SIG-M5 treated with dmso at 0.1 percent for 504 hours (cell line): Measurements from ENCODE around the gene TRIM49D1.
"Not testable (repeated sequence)": the region's sequence is repeated elsewhere in the genome, so short reads cannot be mapped to it uniquely, and the experiment has no call there.

Experiments used
- DNase-seq: peaks from one replicate; lab custom pipeline; 2025; ENCODE audit not compliant: unreplicated experiment; lab: John Stamatoyannopoulos, UW

Gene TRIM49D1

GRCh38 chr11:89922195-89922660 is at the start of gene TRIM49D1:
Gene TRIM49D1 (minus strand): TSS chr11:89922245. CDS start chr11:89917710, 4,535 bp downstream.
- DNase-seq, result no peak

GRCh38 chr11:89965737-89966136 is 43.7 kb upstream of the TRIM49D1 start, which contains the start of gene TRIM64:
Gene TRIM64 (plus strand): TSS chr11:89966037. CDS start chr11:89968504, 2,467 bp downstream.
- DNase-seq, result not testable (repeated sequence)

DNA sequence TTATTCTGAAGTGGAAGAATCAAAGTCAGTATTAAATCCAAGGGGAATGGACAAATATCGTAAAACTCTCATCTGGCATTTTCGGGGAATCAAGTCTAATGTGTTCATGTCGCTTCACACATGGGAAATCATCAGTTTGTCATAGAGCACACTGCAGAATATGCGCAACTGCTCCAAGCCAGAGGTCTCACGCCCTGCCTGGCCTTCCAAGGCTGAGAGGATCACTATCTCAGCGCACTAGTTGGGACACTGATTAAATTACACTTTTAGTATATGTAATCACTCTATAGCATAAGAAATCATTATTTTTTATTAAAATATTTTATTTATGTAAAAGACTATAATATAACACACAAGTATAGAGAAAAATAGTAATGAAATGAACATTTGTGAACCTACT is 38.8 kb upstream of the TRIM49D1 start:
- not testable (repeated sequence) for DNase-seq

GRCh38 chr11:89923764-89924163 is 1.7 kb upstream of the TRIM49D1 start, which contains the start of gene TRIM49D2:
Gene TRIM49D2 (plus strand): TSS chr11:89924064. CDS start chr11:89926762, 2,698 bp downstream.
- not testable (repeated sequence) for DNase-seq

DNA sequence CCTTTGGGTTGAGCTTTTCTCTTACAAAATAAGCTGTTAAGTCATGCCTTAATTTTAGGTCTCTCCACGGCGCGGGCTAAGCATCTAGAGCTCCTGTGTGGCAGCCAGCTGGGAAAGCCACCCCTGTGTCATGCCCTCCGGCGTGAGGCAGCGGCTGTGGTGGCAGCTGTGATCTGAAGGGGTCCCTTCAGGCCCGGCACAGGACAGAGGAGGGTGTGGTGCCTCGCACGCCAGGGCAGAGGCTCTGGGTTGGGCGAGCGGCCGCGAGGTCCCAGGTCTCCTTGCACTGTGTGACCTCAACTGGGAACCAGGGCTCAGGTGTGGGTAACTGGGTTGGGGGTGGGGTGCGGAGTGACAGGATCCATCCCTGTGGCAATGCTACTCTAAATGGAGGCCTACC is 21.2 kb downstream of the TRIM49D1 start:
- not testable (repeated sequence) for DNase-seq

DNA sequence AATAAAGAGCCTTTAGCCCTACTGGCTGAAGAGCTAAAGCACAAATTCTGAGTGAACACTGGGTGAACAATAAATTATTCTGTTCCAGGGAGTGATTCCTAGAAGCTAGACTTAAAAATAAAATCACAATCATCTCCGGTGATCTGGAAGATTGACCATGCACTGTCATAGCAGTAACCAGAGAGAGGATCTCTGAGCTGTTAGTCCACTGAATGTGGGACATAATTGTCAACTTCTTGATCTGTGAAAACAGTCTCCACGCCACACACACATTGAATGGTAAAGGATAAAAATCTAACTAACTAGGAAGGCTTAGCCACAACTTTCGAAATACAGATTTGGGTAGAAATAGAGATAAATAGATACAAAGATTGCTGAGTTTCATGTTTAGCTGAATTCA is 28.8 kb downstream of the TRIM49D1 start:
- DNase-seq, result not testable (repeated sequence)

GRCh38 chr11:89877511-89877910 is 44.5 kb downstream of the TRIM49D1 start:
- not testable (repeated sequence) for DNase-seq

DNA sequence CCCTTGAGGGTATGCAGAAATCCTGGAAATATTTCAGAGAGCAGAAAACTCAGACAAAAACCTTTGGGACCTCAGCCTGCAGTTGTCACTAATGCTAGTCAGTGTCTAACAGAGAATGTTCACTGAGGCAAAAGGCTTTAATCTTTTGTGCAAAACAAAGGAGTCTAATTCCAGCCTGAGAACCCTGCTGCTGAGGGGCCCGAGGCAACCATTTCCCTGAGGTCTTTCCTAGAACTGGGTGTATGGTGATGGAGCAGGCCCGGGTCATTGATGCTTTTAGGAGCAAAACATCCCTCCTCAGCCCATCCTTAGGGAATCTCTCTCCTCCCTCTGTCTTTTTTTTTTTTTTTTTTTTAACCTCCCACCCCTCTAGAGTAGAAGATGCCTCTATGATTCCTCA is 49.5 kb downstream of the TRIM49D1 start:
- not testable (repeated sequence) for DNase-seq

DNA sequence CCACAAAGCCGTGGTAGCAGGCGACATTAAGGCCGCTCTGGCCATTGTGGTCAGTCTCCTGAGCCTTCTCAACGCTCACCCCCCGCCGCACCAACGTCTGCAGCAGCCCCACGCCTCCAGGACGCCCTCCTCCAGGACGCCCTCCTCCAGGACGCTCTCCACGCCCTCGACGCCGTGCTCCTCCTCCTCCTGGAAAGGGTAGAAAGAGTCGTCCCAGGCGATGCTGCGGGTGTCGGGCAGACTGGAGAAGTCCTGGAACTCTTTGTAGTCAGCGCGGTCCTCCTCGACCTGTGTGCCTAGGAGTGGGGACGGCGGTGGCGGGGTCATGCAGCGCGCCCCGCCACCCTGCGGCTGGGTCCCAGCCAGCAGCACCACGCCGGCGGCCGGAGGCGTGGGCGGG is 56.8 kb downstream of the TRIM49D1 start:
- DNase-seq, result not testable (repeated sequence)

DNA sequence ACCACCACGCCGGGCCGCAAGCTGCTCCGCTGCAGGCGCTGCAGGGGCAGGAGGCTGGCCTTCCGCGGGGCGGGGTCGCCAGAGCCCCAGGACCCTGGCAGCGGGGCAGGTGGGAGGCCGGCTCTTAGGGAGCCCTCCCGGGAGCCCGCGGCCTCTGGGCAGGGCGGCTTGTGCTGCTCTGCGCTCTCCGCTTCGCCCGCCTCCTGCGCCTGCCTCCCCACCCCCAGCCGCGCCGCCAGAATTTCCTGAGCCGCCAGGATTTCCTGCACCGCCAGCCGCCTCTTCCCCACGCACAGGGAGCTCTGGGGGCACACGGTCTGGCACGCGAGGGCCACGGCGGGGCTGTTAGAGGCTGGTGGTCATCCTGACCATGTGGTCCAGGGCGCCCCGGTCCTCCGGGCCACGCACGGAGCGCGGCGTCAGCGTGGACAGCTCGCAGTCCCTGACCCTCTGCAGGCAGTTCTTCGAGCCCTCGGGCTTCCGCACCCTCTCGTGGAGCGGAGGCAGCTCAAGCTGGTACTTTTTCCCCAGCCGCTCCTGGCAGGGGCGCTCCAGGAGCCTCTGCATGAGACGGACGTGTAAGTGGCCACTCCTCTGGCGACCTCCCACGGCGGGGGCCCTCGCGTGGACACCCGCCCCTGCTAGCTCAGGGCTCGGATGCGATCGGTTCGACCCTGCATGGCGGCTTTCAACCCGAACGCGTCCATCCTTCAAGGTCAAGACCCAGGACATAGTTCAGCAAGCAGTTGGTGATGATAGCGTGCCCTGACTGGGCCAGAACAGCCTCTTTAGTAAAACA is 57.9 kb downstream of the TRIM49D1 start:
- not testable (repeated sequence) for DNase-seq
